Mucosa of descending colon (tissue), 3 donors: ENCODE data around the gene BEAN1. TPM values are rescaled to one million over a fixed set of nuclear protein-coding genes. Genes with fewer than 3 reads are reported as not detected.

ENCODE experiments used
- ATAC-seq: fragments of 200-7000 bp; cut with Tn5 transposase; one replicate; pipeline ENCODE4 v1.9.1; 2020; ENCODE audit warnings: mild to moderate bottlenecking, moderate library complexity
- DNase-seq, 3 donors: peaks; one replicate each; pipeline ENCODE4 v3.0.0-alpha.2; 2020
- H3K36me3 ChIP-seq: fragments of 200-600 bp; one replicate; pipeline ENCODE4 v1.8.0; 2021; ENCODE audit warnings: low read depth, mild to moderate bottlenecking
- H3K4me1 ChIP-seq: fragments of 200-600 bp; one replicate; pipeline ENCODE4 v1.8.0; 2021; ENCODE audit warnings: low read depth, mild to moderate bottlenecking
- H3K4me3 ChIP-seq: fragments of 200-600 bp; one replicate; pipeline ENCODE4 v1.8.0; 2021; ENCODE audit warnings: mild to moderate bottlenecking
- H3K9me3 ChIP-seq: fragments of 200-600 bp; one replicate; pipeline ENCODE4 v1.8.0; 2021; ENCODE audit warnings: mild to moderate bottlenecking
- intact Hi-C, 2 donors: fragments of 100-400 bp; cut with DNase I in 1 of 2; cut with micrococcal nuclease in 1 of 2; formaldehyde crosslinking; loops; one replicate each; pipeline versions ENCODE4 v1.11.0 to v1.11.1; 2022; cut with DNase I, micrococcal nuclease
- total RNA-seq, 3 donors: library from RNA; stranded (reverse); fragmentation: NEBNext Ultra II Directional in 2 of 3; extraction: Animal tissue kit (Norgen Biotek cat#: 25700) in 2 of 3; gene quantifications; one replicate each; pipeline versions ENCODE4 v1.2.1 to v1.2.4, GENCODE V29; 2021 to 2023
- TF ChIP-seq, protein P1 (sequence below): fragments of 200-600 bp; IDR thresholded peaks from one replicate; pipeline ENCODE4 v1.8.0; 2022; ENCODE audit warnings: antibody characterized with exemption, mild to moderate bottlenecking
- donor health status: DM: no; HTN: no; CAD: no; lungs with moderate emphysema.
- donor health status: DM: no; HTN: no; CAD: no.
- donor health status: DM: no; HTN: yes; CAD: no.

The BEAN1 gene
- total RNA-seq, 3 donors from 2014 or later, result 0.22 TPM; not detected in 2

DNA sequence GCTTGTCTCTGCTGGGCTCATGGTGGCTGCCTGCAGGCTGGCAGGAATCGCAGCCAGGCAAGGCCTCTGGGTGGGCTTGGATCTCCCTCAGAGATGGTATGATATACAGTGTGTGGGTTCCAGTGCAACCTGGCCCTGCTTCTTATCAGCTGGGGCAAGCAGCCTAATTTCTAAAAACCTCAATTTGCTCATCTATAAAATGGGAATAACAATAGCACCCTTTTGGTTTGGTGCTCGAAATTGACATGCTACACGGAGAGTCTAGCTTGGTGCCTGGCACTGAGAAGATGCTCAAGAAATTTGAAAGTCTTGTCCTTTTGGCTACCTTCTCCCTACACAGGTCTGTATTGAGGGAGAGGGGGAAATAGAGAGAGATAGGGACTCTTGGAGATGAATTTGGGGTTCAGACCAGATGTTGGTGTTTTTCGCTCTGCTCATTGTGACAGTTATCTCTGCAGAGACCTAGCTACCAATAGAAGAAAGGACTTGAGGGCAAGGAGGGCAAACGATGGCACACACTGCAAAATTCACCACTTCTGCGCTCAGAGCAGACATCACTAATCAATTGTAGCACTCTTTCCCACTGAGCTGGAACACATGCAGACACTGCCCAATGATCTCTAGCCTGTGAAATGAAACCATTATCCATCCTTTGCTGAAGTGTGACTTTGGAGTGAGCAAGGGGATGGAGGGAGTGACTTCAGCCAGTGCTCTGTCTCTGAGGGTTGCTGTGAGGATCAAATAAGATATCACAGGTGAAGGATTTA lies 15.6 kb downstream of the BEAN1 start:
- no peaks in the 10 kb centered on the region for H3K36me3 ChIP-seq
- ATAC-seq, result no peak
- H3K4me3 ChIP-seq, result no peak overlapping the region
- intact Hi-C loops, result no loop called here
- H3K4me1 ChIP-seq, result no peaks in the 10 kb centered on the region
- TF ChIP-seq, protein P1, sequence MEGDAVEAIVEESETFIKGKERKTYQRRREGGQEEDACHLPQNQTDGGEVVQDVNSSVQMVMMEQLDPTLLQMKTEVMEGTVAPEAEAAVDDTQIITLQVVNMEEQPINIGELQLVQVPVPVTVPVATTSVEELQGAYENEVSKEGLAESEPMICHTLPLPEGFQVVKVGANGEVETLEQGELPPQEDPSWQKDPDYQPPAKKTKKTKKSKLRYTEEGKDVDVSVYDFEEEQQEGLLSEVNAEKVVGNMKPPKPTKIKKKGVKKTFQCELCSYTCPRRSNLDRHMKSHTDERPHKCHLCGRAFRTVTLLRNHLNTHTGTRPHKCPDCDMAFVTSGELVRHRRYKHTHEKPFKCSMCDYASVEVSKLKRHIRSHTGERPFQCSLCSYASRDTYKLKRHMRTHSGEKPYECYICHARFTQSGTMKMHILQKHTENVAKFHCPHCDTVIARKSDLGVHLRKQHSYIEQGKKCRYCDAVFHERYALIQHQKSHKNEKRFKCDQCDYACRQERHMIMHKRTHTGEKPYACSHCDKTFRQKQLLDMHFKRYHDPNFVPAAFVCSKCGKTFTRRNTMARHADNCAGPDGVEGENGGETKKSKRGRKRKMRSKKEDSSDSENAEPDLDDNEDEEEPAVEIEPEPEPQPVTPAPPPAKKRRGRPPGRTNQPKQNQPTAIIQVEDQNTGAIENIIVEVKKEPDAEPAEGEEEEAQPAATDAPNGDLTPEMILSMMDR, result no peak
- no peaks in the 10 kb centered on the region for H3K9me3 ChIP-seq
- no peak for DNase-seq

DNA sequence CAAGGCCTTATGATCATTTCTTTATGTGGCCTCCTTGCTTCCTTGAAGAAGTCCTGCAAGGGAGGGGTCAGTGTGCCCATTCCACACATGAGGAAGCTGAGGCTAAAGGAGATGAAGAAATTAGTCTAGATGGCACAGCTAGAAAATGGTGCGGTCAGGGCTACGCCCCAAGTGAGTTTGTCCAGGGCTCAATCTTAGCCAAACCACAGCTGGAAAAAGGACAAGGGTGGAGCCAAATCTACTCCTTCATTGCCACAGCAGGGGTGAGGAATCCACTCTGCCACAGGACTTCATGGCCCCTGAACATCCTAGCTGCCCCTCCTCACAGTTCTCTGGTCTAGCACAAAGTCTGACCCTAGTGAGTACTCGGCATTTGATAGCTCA lies 16.2 kb downstream of the BEAN1 start:
- H3K4me3 ChIP-seq, result no peak overlapping the region

DNA sequence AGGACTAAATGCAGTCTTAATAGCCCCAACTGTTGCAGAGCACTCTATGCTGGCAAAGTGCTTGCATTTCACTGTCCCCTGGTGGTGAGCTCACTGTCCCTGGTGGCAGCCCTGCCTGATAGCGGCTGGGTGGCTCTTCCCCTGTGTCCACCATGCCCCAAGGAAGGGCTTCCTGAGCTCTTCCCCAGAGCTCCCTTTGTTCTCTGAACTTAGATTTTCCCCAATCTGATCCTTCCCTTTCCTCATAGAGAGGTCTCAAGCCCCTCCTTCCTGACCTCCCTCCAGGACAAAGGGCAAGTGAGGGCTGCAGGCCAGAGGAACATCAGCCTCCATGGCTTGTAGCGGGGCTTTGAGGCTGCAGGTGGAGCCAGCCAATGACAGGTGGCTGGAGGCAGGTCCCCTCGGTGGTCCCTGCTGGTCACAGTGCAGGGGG lies 17.0 kb downstream of the BEAN1 start:
- DNase-seq (no peak), ATAC-seq (no peak)
- TF ChIP-seq, protein P1, result no peak
- H3K9me3 ChIP-seq, result no peaks in the 10 kb centered on the region
- intact Hi-C loops, result no loop called here
- no peaks in the 10 kb centered on the region for H3K36me3 ChIP-seq
- no peaks in the 10 kb centered on the region for H3K4me1 ChIP-seq
- no peak overlapping the region for H3K4me3 ChIP-seq

More for the DNA sequence above, 16.2 kb downstream of the BEAN1 start:
- Histone ChIP-seq H3K36me3 (no peaks in the 10 kb centered on the region), H3K4me1 (no peaks in the 10 kb centered on the region), H3K9me3 (no peaks in the 10 kb centered on the region)
- ATAC-seq (no peak), DNase-seq (no peak)
- intact Hi-C loops, result no loop called here
- TF ChIP-seq, protein P1, result no peak

DNA sequence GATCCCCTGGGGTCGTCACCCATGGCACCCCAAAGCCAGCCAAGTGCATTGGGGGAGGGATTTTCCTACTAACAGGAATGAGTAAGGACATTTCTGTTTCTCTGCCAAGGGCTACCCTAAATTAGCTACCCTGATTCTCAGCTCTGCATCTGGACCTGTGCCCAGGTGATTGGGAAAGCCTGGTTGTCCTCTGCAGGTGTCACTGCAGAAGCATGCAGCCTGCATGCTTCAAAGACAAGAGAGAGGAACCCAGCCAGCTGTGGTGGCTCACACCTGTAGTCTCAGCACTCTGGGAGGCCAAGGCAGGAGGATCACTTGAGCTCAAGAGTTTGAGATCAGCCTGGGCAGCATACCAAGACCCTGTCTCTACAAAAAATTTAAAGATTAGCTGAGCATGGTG lies 19.6 kb downstream of the BEAN1 start:
- no peak for DNase-seq
- no peaks in the 10 kb centered on the region for H3K4me1 ChIP-seq
- ATAC-seq, result no peak
- H3K9me3 ChIP-seq, result no peaks in the 10 kb centered on the region
- TF ChIP-seq, protein P1, result no peak
- intact Hi-C loops, result no loop called here
- H3K36me3 ChIP-seq, result no peaks in the 10 kb centered on the region
- H3K4me3 ChIP-seq, result no peak overlapping the region

DNA sequence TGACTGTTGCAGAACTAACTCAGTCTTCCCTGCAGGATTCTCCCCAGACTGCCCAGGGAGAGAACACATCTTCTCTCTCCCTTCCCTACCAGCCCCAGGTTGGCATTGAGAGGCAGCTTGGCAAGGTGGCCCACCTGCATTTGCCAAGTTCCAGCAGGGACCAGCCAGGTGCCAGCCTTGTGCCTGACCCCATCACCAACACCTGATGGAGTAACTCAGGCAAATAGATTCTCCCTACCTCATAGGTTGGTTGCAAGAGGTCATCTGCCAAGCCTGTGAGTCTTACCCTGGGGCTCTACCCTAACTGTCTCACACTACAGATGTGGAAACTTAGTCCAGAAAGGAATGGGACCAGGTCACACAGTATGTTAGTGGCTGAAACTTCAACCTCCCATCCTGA lies 20.4 kb downstream of the BEAN1 start:
- Histone ChIP-seq H3K36me3 (no peaks in the 10 kb centered on the region), H3K4me1 (no peaks in the 10 kb centered on the region), H3K9me3 (no peaks in the 10 kb centered on the region), H3K4me3 (no peak overlapping the region)
- ATAC-seq, result no peak
- TF ChIP-seq, protein P1, result no peak
- DNase-seq, result no peak
- intact Hi-C loops, result no loop called here
